Measurements from ENCODE around the gene BNC1. TPM values are rescaled to one million over a fixed set of nuclear protein-coding genes. Genes with fewer than 3 reads are reported as not detected.
"Not testable (repeated sequence)": the region's sequence is repeated elsewhere in the genome, so short reads cannot be mapped to it uniquely, and the experiment has no call there.

BNC1 gene
- total RNA-seq, 2 experiments from 2014 or later: not detected

GRCh38 chr15:83285284-83285978, 967 bp upstream of the BNC1 start:
- H3K27ac Mint-ChIP-seq: no peak overlapping the region
- no peak overlapping the region for H3K4me3 Mint-ChIP-seq
- DNase-seq (no peak), ATAC-seq (no peak)
- CTCF ChIA-PET: no interaction called here
- H3K9me3 Mint-ChIP-seq (ENCODE audit: low read depth): no peaks in the 10 kb centered on the region
- H3K27me3 Mint-ChIP-seq: peaks cover 76% of the 10 kb centered on the region
- H3K36me3 Mint-ChIP-seq: no peaks in the 10 kb centered on the region
- H3K4me1 Mint-ChIP-seq: peaks cover 9% of the 10 kb centered on the region

GRCh38 chr15:83283813-83284558, 478 bp downstream of the BNC1 start:
- Mint-ChIP-seq H3K4me3 (no peak overlapping the region), H3K36me3 (no peaks in the 10 kb centered on the region), H3K27me3 (peaks cover 84% of the 10 kb centered on the region), H3K27ac (no peak overlapping the region), H3K9me3 (ENCODE audit: low read depth) (no peaks in the 10 kb centered on the region), H3K4me1 (peaks cover 9% of the 10 kb centered on the region)
- CTCF ChIA-PET: no interaction called here
- ATAC-seq (no peak), DNase-seq (no peak)

- Mint-ChIP-seq H3K9me3 (ENCODE audit: low read depth) (no peaks in the 10 kb centered on the region), H3K27ac (no peak overlapping the region), H3K4me3 (no peak overlapping the region), H3K27me3 (peaks cover 81% of the 10 kb centered on the region), H3K36me3 (no peaks in the 10 kb centered on the region), H3K4me1 (peaks cover 9% of the 10 kb centered on the region)
- DNase-seq: no peak
- no peak for ATAC-seq
- CTCF ChIA-PET: no interaction called here
Observed at GRCh38 chr15:83283138-83283812, 1.2 kb downstream of the BNC1 start.

- H3K4me1 Mint-ChIP-seq: peaks cover 9% of the 10 kb centered on the region
- DNase-seq: no peak
- ATAC-seq: no peak
- CTCF ChIA-PET: no interaction called here
- peaks cover 82% of the 10 kb centered on the region for H3K27me3 Mint-ChIP-seq
- H3K36me3 Mint-ChIP-seq: no peaks in the 10 kb centered on the region
- no peak overlapping the region for H3K4me3 Mint-ChIP-seq
- H3K27ac Mint-ChIP-seq: no peak overlapping the region
- no peaks in the 10 kb centered on the region for H3K9me3 Mint-ChIP-seq (ENCODE audit: low read depth)
Observed at GRCh38 chr15:83282776-83283137, 1.7 kb downstream of the BNC1 start.

GRCh38 chr15:83282141-83282540, 2.3 kb downstream of the BNC1 start:
- Mint-ChIP-seq H3K27me3 (peaks cover 82% of the 10 kb centered on the region), H3K4me3 (no peak overlapping the region), H3K4me1 (peaks cover 9% of the 10 kb centered on the region), H3K9me3 (ENCODE audit: low read depth) (no peaks in the 10 kb centered on the region), H3K36me3 (no peaks in the 10 kb centered on the region), H3K27ac (no peak overlapping the region)
- CTCF ChIA-PET: no interaction called here
- ATAC-seq: no peak
- no peak for DNase-seq

- Mint-ChIP-seq H3K9me3 (ENCODE audit: low read depth) (no peaks in the 10 kb centered on the region), H3K27me3 (peaks cover 55% of the 10 kb centered on the region), H3K36me3 (no peaks in the 10 kb centered on the region), H3K4me3 (no peak overlapping the region), H3K4me1 (peaks cover 4% of the 10 kb centered on the region), H3K27ac (no peak overlapping the region)
- ATAC-seq (no peak), DNase-seq (no peak)
- CTCF ChIA-PET: no interaction called here
Observed at GRCh38 chr15:83278191-83278590, 6.3 kb downstream of the BNC1 start.

GRCh38 chr15:83276661-83277060, 7.8 kb downstream of the BNC1 start:
- CTCF ChIA-PET: no interaction called here
- DNase-seq (no peak), ATAC-seq (no peak)
- peaks cover 40% of the 10 kb centered on the region for H3K27me3 Mint-ChIP-seq
- H3K4me1 Mint-ChIP-seq: no peaks in the 10 kb centered on the region
- no peak overlapping the region for H3K27ac Mint-ChIP-seq
- H3K36me3 Mint-ChIP-seq: no peaks in the 10 kb centered on the region
- no peaks in the 10 kb centered on the region for H3K9me3 Mint-ChIP-seq (ENCODE audit: low read depth)
- no peak overlapping the region for H3K4me3 Mint-ChIP-seq

GRCh38 chr15:83275412-83275811, 9.1 kb downstream of the BNC1 start:
- H3K27me3 Mint-ChIP-seq: peaks cover 32% of the 10 kb centered on the region
- H3K9me3 Mint-ChIP-seq (ENCODE audit: low read depth): no peaks in the 10 kb centered on the region
- no peak overlapping the region for H3K4me3 Mint-ChIP-seq
- H3K27ac Mint-ChIP-seq: no peak overlapping the region
- CTCF ChIA-PET: interaction anchor here (1.3 kb wide), 1 partner anchor 27 kb away, joined by 4 read pairs; no protein-coding TSS in a partner anchor
- H3K4me1 Mint-ChIP-seq: no peaks in the 10 kb centered on the region
- ATAC-seq: no peak
- DNase-seq: no peak
- H3K36me3 Mint-ChIP-seq: no peaks in the 10 kb centered on the region

GRCh38 chr15:83270176-83270575, 14.3 kb downstream of the BNC1 start:
- ATAC-seq (no peak), DNase-seq (no peak)
- CTCF ChIA-PET: no interaction called here
- Mint-ChIP-seq H3K9me3 (ENCODE audit: low read depth) (no peaks in the 10 kb centered on the region), H3K4me3 (no peak overlapping the region), H3K27me3 (peaks cover 29% of the 10 kb centered on the region), H3K4me1 (no peaks in the 10 kb centered on the region), H3K36me3 (no peaks in the 10 kb centered on the region), H3K27ac (no peak overlapping the region)

GRCh38 chr15:83268147-83268546, 16.3 kb downstream of the BNC1 start:
- no peaks in the 10 kb centered on the region for H3K9me3 Mint-ChIP-seq (ENCODE audit: low read depth)

GRCh38 chr15:83262594-83263315, 21.7 kb downstream of the BNC1 start:
- Mint-ChIP-seq H3K4me1 (no peaks in the 10 kb centered on the region), H3K27me3 (peaks cover 25% of the 10 kb centered on the region), H3K9me3 (ENCODE audit: low read depth) (no peaks in the 10 kb centered on the region), H3K27ac (no peak overlapping the region), H3K4me3 (no peak overlapping the region), H3K36me3 (no peaks in the 10 kb centered on the region)
- CTCF ChIA-PET: interaction anchor here (2.3 to 2.6 kb wide), 2 partner anchors 14 kb away, joined by 7 read pairs; no protein-coding TSS in a partner anchor
- ATAC-seq (no peak), DNase-seq (no peak)

More at GRCh38 chr15:83268147-83268546, 16.3 kb downstream of the BNC1 start:
- H3K4me3 Mint-ChIP-seq: no peak overlapping the region
- H3K36me3 Mint-ChIP-seq: no peaks in the 10 kb centered on the region
- DNase-seq: no peak
- peaks cover 37% of the 10 kb centered on the region for H3K27me3 Mint-ChIP-seq
- no peak overlapping the region for H3K27ac Mint-ChIP-seq
- no peak for ATAC-seq
- no peaks in the 10 kb centered on the region for H3K4me1 Mint-ChIP-seq
- CTCF ChIA-PET: interaction anchor here (1.0 kb wide), 1 partner anchor 21 kb away, joined by 5 read pairs; no protein-coding TSS in a partner anchor

- H3K36me3 Mint-ChIP-seq; H3K4me1 Mint-ChIP-seq; H3K27ac Mint-ChIP-seq; DNase-seq; H3K9me3 Mint-ChIP-seq (ENCODE audit: low read depth); H3K4me3 Mint-ChIP-seq; ATAC-seq: not testable (repeated sequence)
- CTCF ChIA-PET: interaction anchor here (2.6 kb wide), 1 partner anchor 14 kb away, joined by 7 read pairs; no protein-coding TSS in a partner anchor
- H3K27me3 Mint-ChIP-seq: peaks cover 29% of the 10 kb centered on the region
Observed at GRCh38 chr15:83262181-83262580, 22.3 kb downstream of the BNC1 start.

- ATAC-seq (no peak), DNase-seq (no peak)
- CTCF ChIA-PET: no interaction called here
- H3K36me3 Mint-ChIP-seq: no peaks in the 10 kb centered on the region
- no peaks in the 10 kb centered on the region for H3K4me1 Mint-ChIP-seq
- no peaks in the 10 kb centered on the region for H3K9me3 Mint-ChIP-seq (ENCODE audit: low read depth)
- H3K27me3 Mint-ChIP-seq: peaks cover 55% of the 10 kb centered on the region
- H3K27ac Mint-ChIP-seq: no peak overlapping the region
- H3K4me3 Mint-ChIP-seq: no peak overlapping the region
Observed at GRCh38 chr15:83250781-83251180, 33.7 kb downstream of the BNC1 start.

Measured in activated CD8-positive, alpha-beta memory T cell treated with anti-CD3 and anti-CD28 coated beads, Interleukin-2, amount 10 ng/mL, durations not matched to agents 7 days and 5 days (primary cell).